Upper lobe of right lung (tissue), 1 donor: ENCODE data around the gene GPS1. TPM values are rescaled to one million over a fixed set of nuclear protein-coding genes. Genes with fewer than 3 reads are reported as not detected.

ENCODE experiments used
- ATAC-seq: fragments of 200-7000 bp; cut with Tn5 transposase; one replicate; pipeline ENCODE4 v1.9.1; 2020; ENCODE audit warnings: mild to moderate bottlenecking, moderate library complexity
- DNase-seq: peaks from one replicate; pipeline ENCODE4 v3.0.0-alpha.2; 2020
- H3K27ac ChIP-seq: fragments of 200-600 bp; one replicate; pipeline ENCODE4 v1.8.0; 2022
- H3K27me3 ChIP-seq: fragments of 200-600 bp; one replicate; pipeline ENCODE4 v1.8.0; 2022; ENCODE audit warnings: mild to moderate bottlenecking
- H3K36me3 ChIP-seq: fragments of 200-600 bp; one replicate; pipeline ENCODE4 v1.8.0; 2022
- H3K4me1 ChIP-seq: fragments of 200-600 bp; one replicate; pipeline ENCODE4 v1.8.0; 2022
- H3K4me3 ChIP-seq: fragments of 200-600 bp; one replicate; pipeline ENCODE4 v1.8.0; 2022; ENCODE audit warnings: mild to moderate bottlenecking
- H3K9me3 ChIP-seq: fragments of 200-600 bp; one replicate; pipeline ENCODE4 v1.8.0; 2022
- intact Hi-C: fragments of 100-400 bp; cut with DNase I; formaldehyde crosslinking; loops from one replicate; pipeline ENCODE4 v1.11.0; 2022
- total RNA-seq: library from RNA; stranded (reverse); fragmentation: NEBNext Ultra II Directional; extraction: Animal tissue kit (Norgen Biotek cat#: 25700); gene quantifications from one replicate; pipeline ENCODE4 v1.2.1, GENCODE V29; 2021
- TF ChIP-seq, protein P1 (sequence below): fragments of 200-600 bp; IDR thresholded peaks from one replicate; pipeline ENCODE4 v1.8.0; 2022; ENCODE audit warnings: antibody characterized with exemption
- donor health status: DM: no; HTN: yes; CAD: no; lungs with severe emphysema.

The GPS1 gene
- total RNA-seq, 1 donor from 2014 or later, result 78.0 TPM

DNA sequence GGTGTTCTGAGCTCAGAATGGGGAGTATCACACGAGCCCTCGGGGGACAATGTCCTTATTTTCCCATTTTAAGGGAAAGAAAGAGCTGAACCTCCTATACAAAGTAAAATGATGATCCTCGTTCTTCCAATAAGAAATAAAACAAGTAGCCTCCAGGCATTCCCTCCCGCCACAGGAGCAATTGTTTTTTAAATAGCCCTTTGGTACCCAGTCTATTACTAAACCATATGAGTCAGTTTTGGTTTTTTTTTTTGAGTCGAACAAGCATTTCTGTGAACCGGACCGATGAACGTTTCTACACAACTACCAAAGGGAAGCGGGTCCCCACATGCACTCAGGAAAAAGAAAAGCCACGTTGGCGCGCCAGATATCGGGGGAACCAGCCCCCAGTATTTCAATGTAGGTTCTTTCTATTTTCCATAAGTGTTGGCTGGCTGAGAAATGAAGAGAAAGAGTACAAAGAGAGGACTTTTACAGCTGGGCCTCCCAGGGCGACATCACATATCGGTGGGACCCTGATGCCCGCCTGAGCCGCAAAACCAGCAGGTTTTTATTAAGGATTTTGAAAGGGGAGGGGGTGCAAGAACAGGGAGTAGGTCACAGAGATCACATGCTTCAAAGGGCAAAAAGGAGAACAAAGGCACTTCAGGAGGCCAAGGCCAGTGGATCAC, 10.4 kb upstream of the GPS1 start:
- DNase-seq (no peak), ATAC-seq (no peak)
- no peak overlapping the region for H3K4me3 ChIP-seq
- no peaks in the 10 kb centered on the region for H3K27me3 ChIP-seq
- intact Hi-C loops, result no loop called here
- H3K27ac ChIP-seq, result no peak overlapping the region
- peaks cover 10% of the 10 kb centered on the region for H3K4me1 ChIP-seq
- no peaks in the 10 kb centered on the region for H3K36me3 ChIP-seq
- H3K9me3 ChIP-seq, result no peaks in the 10 kb centered on the region
- TF ChIP-seq, protein P1, sequence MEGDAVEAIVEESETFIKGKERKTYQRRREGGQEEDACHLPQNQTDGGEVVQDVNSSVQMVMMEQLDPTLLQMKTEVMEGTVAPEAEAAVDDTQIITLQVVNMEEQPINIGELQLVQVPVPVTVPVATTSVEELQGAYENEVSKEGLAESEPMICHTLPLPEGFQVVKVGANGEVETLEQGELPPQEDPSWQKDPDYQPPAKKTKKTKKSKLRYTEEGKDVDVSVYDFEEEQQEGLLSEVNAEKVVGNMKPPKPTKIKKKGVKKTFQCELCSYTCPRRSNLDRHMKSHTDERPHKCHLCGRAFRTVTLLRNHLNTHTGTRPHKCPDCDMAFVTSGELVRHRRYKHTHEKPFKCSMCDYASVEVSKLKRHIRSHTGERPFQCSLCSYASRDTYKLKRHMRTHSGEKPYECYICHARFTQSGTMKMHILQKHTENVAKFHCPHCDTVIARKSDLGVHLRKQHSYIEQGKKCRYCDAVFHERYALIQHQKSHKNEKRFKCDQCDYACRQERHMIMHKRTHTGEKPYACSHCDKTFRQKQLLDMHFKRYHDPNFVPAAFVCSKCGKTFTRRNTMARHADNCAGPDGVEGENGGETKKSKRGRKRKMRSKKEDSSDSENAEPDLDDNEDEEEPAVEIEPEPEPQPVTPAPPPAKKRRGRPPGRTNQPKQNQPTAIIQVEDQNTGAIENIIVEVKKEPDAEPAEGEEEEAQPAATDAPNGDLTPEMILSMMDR, result no peak

DNA sequence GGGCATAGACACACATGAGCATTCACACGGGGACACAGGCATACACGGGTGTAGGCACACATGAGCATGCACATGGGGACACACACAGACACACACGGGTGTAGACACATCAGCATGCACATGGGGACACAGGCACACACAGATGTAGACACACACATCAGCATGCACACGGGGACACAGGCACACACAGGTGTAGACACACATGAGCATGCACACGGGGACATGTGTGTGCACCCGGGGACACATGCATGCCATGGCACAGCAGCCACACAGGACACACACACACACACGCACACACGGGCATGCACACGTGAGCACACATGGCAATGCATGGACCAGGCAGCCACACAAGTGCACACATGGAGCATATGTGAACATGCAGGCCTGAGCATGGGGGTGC, 9.0 kb upstream of the GPS1 start:
- no peak for ATAC-seq
- TF ChIP-seq, protein P1, result no peak
- DNase-seq, result no peak

DNA sequence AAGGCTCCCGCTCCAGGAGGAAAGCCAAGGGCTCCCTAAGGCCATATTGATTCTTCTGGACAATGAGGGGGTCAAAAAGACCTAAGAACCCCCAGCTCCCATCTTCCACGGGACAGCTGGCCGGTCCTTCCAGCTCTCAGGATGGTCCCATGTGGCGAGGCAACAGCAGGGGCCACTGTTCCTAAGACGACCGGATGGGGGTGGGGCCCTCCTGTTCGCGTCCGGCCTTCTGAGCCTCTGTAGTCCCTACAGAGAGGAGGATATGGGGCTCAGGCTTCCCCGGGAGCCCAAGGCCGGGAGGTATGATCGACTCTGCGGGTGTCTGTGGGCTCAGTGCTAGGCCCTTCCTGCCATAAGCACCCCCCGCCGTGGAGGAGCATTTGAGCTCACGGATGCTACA, 8.2 kb upstream of the GPS1 start:
- Histone ChIP-seq H3K4me1 (no peaks in the 10 kb centered on the region), H3K4me3 (no peak overlapping the region), H3K36me3 (peaks cover 2% of the 10 kb centered on the region), H3K27me3 (no peaks in the 10 kb centered on the region), H3K27ac (no peak overlapping the region), H3K9me3 (no peaks in the 10 kb centered on the region)
- DNase-seq, result no peak
- TF ChIP-seq, protein P1, result no peak
- intact Hi-C loops, result no loop called here
- ATAC-seq, result no peak

More for the DNA sequence above, 9.0 kb upstream of the GPS1 start:
- intact Hi-C loops, result no loop called here
- Histone ChIP-seq H3K27ac (no peak overlapping the region), H3K36me3 (no peaks in the 10 kb centered on the region), H3K4me1 (peaks cover 5% of the 10 kb centered on the region), H3K27me3 (no peaks in the 10 kb centered on the region), H3K9me3 (no peaks in the 10 kb centered on the region), H3K4me3 (no peak overlapping the region)

DNA sequence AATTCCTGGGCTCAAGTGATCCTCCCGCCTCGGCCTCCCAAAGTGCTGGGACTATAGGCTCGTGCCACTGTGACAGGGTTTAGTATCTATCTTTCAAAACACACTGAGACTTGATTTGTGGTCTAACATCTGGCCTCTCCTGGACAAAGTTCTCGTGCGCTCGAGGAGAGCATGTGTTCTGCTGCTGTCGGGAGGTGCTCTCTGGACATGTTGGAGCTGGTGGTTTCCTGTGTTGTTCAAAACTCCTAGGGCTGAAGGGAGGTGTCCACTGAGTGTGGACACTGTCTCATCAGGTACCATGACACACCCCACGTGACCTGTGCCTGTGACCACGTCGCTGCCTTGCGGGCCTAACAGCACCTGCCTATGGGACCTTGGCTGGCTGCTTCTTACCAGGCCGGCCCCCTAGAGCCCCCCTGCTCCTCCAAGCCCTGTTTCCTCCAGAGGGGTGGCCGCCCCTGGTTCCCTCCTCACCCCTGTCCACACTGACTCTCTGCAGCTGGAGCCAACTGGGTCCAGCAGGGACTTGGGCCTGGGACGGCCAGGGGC, 5.7 kb upstream of the GPS1 start:
- Histone ChIP-seq H3K4me3 (no peak overlapping the region), H3K4me1 (peaks cover 10% of the 10 kb centered on the region), H3K27me3 (no peaks in the 10 kb centered on the region), H3K27ac (no peak overlapping the region), H3K9me3 (no peaks in the 10 kb centered on the region), H3K36me3 (peaks cover 15% of the 10 kb centered on the region)
- no peak for DNase-seq
- no peak for ATAC-seq
- intact Hi-C loops, result no loop called here
- TF ChIP-seq, protein P1, result no peak

DNA sequence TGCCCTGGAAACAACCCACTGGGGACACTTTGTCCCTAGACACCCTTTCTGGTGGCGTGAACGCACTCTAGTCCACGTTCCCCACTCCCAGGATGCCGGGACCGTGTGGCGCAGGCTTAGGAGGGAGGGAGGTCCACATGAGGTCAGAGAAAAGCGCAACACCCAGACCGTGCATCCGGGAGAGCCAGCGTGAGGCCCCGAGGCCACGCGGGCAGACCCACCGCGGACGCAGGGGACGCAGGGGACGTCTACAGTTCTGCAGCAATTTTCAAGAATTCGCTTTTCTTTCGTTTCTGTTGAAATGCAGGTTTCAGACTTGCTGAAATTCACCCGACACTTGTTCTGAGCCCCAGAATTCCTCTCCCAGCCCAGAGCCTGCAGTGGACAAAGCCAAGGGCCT, 4.8 kb upstream of the GPS1 start:
- ATAC-seq (no peak), DNase-seq (no peak)
- peaks cover 10% of the 10 kb centered on the region for H3K4me1 ChIP-seq
- H3K36me3 ChIP-seq, result peaks cover 15% of the 10 kb centered on the region
- no peak overlapping the region for H3K4me3 ChIP-seq
- no peak overlapping the region for H3K27ac ChIP-seq
- no peaks in the 10 kb centered on the region for H3K27me3 ChIP-seq
- TF ChIP-seq, protein P1, result no peak
- intact Hi-C loops, result no loop called here
- H3K9me3 ChIP-seq, result no peaks in the 10 kb centered on the region
